Tibial nerve (tissue), 3 donors: ENCODE measurements around the gene DAZAP1.
A peak's percentile ranks its signal among the peaks of the same experiment; 100 is the strongest.

Experiments used
- CTCF ChIP-seq, 5 experiments: fragments of 200-600 bp in 3 of 5; fragments of 450-650 bp in 2 of 5; sonication (generic) in 3 of 5; IDR thresholded peaks; one replicate each; pipeline ENCODE4 v1.5.1; 2016 to 2019; ENCODE audit warnings: antibody characterized with exemption in 5 of 5, mild to moderate bottlenecking in 3 of 5, moderate library complexity in 2 of 5
- POLR2A ChIP-seq, 2 donors: fragments of 450-650 bp; IDR thresholded peaks; one replicate each; pipeline ENCODE4 v1.6.1; 2017; ENCODE audit warnings: antibody characterized with exemption in 2 of 2, mild to moderate bottlenecking in 2 of 2, moderate library complexity in 2 of 2

- TF ChIP-seq CTCF (IDR thresholded peaks at IDR 0.05): peak; percentile 93 to 98 (median 97)
- TF ChIP-seq POLR2A (IDR thresholded peaks at IDR 0.05): no peak
Measured at GRCh38 chr19:1445185-1445931, 38.0 kb downstream of the DAZAP1 start.
